NCI-H2196 (cell line): ENCODE results near the gene PABPC4L.
"Not testable (repeated sequence)": the region's sequence is repeated elsewhere in the genome, so short reads cannot be mapped to it uniquely, and the experiment has no call there.

Experiments used
- DNase-seq: peaks from one replicate; lab custom pipeline; 2025; ENCODE audit not compliant: unreplicated experiment; lab: John Stamatoyannopoulos, UW

The PABPC4L gene

DNA sequence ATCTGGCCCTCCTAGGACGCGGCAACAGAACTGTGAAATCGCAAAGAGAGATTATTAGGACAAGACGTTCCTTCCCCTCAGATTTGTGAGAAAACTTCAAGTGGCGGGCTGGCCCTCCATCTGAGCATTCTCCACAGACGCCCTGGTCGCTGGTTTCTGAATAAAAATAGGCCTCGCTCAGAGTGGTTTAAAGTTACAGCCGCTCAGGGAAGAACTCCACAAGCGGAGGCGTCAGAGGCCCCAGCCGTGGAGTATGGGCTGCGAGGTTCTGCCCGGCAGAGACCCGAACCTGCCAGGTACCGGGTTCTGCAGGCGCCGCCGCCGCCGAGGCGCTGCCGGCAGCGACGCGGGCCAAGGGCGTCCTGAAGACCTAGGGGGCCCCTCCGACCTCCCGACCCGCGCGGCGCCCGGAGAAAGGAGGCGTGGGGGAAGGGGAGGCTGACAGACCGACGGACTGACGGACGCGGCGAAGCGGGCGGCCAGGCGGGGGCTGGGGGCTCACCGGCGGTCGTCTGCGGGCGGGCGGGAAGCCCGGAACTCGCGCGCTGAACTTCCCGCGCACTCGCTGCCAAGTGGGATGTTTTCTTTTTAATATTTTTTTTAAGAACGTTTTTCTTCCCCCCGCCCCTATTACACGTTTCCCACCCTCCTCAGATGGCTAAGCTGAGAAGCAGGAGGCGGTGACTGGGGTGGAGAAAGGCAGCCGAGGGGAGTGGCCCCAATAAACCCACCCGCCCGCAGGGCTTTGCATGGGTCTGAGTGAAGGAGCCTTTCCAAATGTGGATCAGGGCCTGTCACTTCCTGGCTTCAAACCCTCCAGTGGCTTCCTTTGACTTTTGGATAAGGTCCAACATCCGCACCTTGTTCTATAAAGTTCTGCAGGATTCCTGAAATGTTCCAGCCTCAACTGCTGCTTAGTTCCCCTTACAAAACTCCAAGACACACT lies at the start of gene PABPC4L:
PABPC4L (minus strand) TSS at position 574 of the 946 bp plus-strand sequence. CDS start 770 bp downstream, outside the sequence.
- no peak for DNase-seq

DNA sequence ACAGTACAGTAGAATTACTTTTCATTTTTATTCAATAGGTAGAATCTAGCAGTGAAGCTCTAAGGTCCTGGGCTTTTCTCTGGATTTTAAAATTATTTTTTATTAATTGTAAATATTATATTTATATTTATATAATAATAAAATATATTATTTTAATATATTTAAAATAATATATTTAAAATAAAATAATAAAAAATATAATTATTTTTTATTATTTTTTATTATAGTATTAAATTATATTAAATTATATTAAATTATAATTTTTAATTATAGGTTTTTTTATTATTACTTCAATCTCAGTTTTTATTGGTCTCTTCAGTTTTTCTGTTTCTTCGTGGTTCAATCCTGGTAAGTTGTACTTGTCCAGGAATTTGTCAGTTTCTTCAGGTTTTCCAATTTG lies 49.7 kb upstream of the PABPC4L start:
- DNase-seq = no peak

DNA sequence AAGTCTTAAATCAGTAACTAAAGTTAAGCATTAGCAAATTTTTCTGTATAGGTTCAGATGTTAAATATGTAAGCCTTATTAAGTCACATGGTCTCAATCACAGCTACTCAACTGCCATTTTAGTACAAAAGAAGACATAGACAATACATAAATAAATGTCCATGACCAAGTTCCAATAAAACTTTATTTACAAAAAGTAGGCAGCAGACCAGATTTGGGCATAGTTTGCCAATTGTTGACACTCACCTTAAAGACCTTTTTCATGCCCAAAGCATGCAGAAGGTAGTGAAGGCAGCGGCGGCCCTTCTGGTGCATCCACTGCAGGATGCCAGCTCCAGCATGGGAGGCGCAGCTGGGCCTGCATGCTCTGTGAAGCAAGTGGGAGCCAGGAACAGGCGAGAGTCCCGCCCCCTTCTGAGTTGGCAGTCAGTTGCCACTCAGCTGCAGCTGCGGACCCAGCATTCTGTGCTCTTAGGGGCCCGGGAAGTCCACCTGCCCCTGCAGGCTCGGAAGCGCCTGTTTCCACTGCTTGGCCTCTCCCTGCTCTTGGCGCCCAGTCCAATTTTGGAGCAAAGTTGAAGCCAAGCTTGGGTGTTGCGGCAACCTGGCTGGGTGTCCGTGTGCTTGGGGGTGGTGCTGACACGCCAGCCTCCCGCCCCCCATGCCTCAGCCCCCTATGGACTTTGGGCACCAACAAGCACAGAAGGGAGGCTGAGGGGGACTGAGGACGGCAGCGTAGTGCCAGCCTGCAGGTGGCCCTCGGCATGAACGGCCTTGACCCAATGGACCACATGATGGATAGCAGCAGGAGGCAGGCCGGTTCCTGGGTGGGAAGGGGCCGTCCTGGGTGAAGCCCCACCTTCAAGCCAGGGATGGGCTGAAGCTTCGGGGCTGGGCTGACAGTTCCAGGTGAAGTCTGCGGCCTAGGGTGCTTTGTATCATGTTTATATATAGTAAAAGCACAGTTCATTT lies 42.4 kb upstream of the PABPC4L start:
- DNase-seq = no peak

DNA sequence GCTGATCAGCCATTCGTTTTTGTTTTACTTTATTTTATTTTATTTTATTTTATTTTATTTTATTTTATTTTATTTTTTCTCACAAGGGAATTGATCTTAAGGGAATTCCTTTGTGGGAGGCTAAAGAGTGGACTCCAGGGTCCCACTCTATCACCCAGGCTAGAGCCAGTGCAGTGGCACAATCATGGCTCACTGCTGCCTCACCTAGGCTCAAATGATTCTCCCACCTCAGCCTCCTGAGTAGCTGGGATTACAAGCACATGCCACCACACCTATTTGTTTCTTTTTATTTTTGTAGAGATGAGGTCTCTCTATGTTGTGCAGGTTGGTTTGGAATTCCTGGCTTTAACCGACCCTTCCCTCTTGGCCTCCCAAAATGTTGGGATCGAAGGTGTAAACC lies 17.5 kb upstream of the PABPC4L start:
- DNase-seq = no peak

DNA sequence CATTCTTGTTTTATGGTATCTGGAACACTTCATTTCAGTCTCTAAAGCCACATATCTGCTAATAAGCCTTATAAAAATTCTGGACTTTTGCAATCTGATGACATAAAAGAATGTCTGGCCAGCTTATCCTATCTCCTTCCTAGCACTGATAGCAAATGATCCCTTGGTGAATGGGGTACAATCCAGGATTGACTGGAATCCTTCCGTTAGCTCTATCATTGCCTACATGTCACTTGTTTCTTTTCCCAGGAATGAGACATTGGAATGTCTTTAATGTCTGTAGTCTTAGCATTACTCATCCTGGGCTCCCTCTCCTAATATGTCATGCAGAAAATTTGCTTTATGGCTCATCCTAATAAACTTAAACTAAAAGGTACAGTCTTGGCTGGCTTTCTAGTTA lies 14.8 kb upstream of the PABPC4L start:
- no peak for DNase-seq

DNA sequence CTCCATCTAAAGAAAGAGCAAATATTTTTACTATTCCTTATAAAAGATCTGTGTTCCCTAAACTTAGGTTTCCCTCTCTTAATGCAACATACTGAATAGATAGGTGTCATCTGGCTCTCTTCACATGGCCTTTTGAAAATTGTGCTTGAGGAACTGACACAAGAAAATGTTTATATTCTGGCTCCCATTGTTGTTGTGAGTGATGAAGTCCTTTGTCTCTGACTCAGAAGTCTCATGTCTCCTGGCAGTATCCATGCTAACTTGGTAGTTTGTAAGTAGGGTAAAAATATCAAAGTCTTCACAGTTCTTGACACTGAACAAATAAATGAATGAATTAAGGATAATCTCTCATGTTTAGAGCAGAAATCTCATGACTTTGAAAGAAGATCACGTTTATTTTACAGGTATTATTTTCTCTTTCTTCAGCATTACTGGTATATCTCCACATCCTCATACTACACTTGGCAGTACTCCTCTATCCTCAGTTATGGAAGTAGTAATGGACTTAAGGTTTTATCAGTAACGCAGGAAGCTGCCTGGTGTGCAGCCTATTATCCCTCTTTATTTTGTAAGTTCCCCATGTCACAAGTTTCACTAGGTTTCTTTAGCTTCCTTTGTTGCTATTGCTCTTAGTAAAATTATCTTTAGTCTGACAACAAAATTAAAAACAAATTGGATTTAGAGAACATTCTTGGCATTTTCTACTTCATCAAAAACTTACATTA lies 14.2 kb upstream of the PABPC4L start:
- no peak for DNase-seq

DNA sequence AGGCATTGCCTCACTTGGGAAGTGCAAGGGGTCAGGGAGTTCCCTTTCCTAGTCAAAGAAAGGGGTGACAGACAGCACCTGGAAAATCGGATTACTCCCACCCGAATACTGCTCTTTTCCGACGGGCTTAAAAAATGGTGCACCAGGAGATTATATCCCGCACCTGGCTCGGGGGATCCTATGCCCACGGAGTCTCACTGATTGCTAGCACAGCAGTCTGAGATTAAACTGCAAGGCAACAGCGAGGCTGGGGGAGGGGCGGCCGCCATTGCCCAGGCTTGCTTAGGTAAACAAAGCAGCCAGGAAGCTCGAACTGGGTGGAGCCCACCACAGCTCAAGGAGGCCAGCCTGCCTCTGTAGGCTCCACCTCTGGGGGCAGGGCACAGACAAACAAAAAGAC lies 6.4 kb upstream of the PABPC4L start:
- DNase-seq = not testable (repeated sequence)

DNA sequence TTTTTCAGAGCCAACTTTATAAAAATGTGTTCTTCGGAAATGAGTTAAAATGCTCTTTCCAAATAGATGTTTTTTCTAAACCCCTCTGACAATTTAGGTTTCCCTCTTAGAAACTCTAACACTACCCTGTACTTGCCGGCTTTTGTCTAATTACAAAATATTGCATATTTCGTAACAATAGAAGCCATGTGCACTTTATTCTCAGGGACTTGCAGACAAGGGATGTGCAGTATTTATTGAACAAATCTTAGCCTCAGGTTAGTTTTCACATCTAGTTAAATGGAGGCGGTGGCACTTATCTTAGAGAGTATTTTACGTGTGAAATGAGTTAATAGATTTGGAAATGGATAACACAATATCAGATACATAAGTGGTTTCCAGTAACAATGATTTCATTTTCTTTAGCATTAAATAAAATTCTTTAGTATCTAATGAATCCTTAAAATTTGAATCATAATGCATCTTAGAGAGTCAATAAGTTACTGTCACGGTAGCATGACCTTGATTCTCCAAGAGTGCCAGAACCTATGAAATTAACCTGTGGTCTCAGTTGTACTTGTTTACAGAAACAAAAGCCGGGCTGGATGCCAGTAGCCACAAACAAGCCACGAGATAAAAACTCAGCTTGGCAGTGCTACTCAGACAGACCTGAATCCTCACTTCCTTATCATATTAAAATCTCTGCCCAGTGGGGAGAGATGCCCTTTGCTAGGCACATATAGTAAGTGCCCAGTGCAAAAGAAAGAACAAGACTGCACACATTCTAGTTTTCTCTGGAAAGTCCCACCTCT lies 772 bp upstream of the PABPC4L start:
- no peak for DNase-seq

DNA sequence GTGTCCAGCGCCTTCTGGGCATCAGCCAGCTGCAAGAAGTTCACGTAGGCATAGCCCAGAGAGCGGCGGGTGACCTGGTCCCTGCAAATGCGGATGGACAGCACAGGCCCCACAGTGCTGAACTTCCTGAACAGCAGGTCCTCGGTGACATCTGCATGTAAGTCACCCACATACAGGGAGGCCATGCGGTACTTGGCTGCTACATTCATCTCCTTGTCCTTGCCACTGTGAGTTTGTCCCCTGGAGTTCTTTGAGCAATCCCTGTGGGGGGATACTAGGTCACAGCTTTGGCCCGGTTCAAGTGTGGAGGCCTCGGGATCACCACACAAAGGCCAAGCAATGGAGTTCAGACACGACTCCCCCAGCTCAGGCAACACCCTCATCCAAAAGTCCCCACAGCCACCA lies 776 bp downstream of the PABPC4L start:
- DNase-seq = no peak

DNA sequence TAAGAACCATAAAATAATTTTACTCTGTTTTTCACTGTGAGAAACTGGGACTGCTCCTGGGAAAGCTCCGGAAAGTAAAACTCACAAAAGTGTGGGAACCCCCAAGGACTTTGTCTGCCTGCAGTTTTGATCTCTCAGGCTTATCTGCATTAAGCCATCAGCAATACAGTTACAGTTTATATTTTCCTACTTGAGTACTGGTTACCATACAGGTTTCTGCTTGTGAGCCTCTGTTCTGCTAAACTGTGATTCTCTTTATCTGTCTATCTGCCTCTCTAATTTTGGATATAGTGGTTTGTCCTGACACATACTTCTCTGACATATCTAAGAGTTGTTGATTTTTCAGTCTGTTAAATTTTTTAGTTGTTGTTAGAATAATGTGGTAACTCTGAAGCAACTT lies 11.6 kb downstream of the PABPC4L start:
- no peak for DNase-seq

DNA sequence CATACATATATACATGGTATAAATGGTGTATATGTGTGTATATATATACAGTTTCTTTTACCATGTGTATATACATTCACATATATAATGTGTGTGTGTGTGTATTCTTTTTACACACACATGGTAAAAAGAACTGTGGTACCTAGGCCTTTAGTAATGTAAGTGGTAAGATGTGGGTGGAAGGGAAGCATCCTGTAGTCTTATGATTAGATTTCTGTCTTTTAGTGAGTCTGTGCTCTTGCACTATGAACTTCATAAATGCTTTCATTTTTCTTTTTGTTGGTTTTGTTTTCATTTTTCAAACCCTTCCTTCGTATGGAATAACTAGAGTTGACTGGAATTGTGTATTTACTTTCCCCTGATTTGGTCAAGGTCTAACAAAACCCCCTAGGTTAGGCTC lies 12.1 kb downstream of the PABPC4L start:
- DNase-seq = no peak

DNA sequence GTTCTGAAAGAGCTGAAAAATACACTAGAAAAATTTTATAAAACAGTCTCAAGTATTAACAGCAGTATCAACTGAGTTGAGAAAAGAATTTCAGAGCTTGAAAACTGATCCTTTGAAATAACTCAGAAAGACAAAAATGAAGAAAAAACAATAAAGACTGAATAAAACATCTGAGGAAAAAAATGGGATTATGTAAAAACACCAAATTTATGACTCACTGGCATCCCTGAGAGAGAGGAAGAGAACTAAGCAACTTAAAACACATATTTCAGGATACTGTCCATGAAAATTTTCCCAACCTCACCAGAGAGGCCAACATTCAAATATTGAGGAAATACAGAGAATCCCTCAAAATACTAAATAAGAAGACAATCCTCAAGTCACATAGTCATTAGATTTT lies 22.9 kb downstream of the PABPC4L start:
- no peak for DNase-seq

DNA sequence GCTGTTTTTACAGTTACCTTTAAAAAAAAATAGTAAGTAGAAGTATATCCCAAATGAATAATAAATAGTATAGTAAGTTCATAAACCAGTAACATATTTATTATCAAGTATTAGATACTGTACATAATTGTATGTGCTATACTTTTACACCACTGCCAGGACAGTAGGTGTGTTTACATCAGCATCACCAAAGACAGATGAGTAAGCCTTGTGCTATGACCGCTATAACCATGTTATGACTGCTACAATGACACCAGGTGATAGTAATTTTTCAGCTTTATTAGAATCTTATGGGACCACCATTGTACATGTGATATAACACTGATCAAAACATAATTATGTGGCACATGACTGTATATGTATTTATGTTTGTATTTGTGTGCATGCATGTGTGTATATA lies 27.3 kb downstream of the PABPC4L start:
- no peak for DNase-seq

DNA sequence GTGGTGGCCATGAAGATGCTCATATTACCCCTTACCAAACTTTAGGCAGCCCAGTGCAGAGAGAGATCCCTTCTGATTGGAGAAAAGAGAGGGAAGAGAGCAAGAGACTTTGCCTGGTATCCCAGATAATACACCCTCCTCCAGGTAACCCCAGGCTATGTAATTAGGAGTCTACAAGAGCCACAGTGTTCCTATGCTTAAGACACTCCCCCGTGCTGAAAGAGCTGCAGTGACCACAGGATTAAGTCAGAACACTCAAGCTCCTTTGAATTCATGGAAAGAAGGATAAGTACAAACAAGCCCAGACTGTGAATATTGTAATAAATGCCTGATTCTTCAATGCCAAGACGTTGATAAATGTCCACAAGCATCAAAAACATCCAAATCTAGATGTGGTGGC lies 41.4 kb downstream of the PABPC4L start:
- no peak for DNase-seq

DNA sequence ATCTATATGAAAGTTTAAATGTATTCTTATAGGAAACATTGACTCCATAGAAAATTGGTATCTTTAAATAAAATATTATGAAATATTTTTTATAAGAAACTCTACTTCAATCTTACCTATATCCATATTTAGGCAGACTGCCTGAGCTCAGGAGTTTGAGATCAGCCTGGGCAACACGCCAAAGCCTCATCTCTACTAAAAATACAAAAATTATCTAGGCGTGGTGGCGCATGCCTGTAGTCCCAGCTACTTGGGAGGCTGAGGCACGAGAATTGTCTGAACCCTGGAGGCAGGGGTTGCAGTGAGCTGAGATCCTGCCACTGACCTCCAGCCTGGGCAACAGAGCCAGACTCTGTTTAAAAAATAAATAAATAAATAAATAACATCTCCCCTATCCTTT lies 47.5 kb downstream of the PABPC4L start:
- no peak for DNase-seq

DNA sequence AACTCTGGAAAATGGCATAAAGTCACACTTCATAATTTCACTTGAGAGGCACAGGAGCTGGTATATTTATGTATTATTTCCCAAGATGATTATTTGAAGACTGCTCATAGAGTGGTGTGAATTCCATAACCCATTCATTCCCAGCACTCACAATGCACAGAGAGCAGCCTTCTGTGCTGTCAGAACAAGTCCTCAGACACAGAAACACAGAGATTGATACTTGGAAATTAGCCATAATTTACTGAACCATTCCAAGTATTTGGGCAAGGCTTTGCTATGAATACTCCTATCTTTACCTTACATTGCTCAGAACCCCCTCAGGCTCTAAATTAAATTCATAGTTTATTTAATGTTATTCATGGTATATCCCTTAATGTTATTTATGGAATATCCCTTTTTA lies 53.6 kb downstream of the PABPC4L start:
- no peak for DNase-seq
